Brain pericyte (primary cell): ENCODE measurements around the gene ZCCHC24.

Source experiments
- DNase-seq: peaks from one replicate; pipeline ENCODE4 v3.0.0-alpha.2; 2012; ENCODE audit warnings: low read depth, low spot score

ZCCHC24 gene

GRCh38 chr10:79367426-79368189 is 77.8 kb downstream of the ZCCHC24 start:
- no peak for DNase-seq

GRCh38 chr10:79361726-79362397 is 83.6 kb downstream of the ZCCHC24 start:
- no peak for DNase-seq

GRCh38 chr10:79360499-79361342 is 84.7 kb downstream of the ZCCHC24 start:
- no peak for DNase-seq

GRCh38 chr10:79359816-79360498 is 85.5 kb downstream of the ZCCHC24 start:
- no peak for DNase-seq

GRCh38 chr10:79358811-79359210 is 86.6 kb downstream of the ZCCHC24 start:
- DNase-seq, result no peak

- DNase-seq, result no peak
Observed at GRCh38 chr10:79357180-79357579, 88.2 kb downstream of the ZCCHC24 start.

- DNase-seq, result no peak
Observed at GRCh38 chr10:79356104-79356503, 89.3 kb downstream of the ZCCHC24 start.

- no peak for DNase-seq
Observed at GRCh38 chr10:79355420-79356017, 89.9 kb downstream of the ZCCHC24 start.

GRCh38 chr10:79354615-79355014 is 90.8 kb downstream of the ZCCHC24 start:
- no peak for DNase-seq

GRCh38 chr10:79354141-79354540 is 91.3 kb downstream of the ZCCHC24 start:
- no peak for DNase-seq

- DNase-seq, result no peak
Observed at GRCh38 chr10:79353726-79354125, 91.7 kb downstream of the ZCCHC24 start.

- no peak for DNase-seq
Observed at GRCh38 chr10:79353000-79353406, 92.4 kb downstream of the ZCCHC24 start.

- no peak for DNase-seq
Observed at GRCh38 chr10:79352035-79352877, 93.2 kb downstream of the ZCCHC24 start.

GRCh38 chr10:79351332-79351731 is 94.1 kb downstream of the ZCCHC24 start:
- no peak for DNase-seq

GRCh38 chr10:79350407-79351154 is 94.8 kb downstream of the ZCCHC24 start:
- DNase-seq, result no peak

- no peak for DNase-seq
Observed at GRCh38 chr10:79349766-79350406, 95.5 kb downstream of the ZCCHC24 start.

- no peak for DNase-seq
Observed at GRCh38 chr10:79349072-79349491, 96.3 kb downstream of the ZCCHC24 start.

GRCh38 chr10:79348640-79348988 is 96.8 kb downstream of the ZCCHC24 start:
- DNase-seq, result no peak
